Fibroblast of peridontal ligament (primary cell): ENCODE results near the gene CD59.
"Not testable (repeated sequence)": the region's sequence is repeated elsewhere in the genome, so short reads cannot be mapped to it uniquely, and the experiment has no call there.

Experiments
- DNase-seq: peaks from one replicate; pipeline ENCODE4 v3.0.0-alpha.2; 2010; ENCODE audit errors: extremely low read depth

Gene CD59

DNA sequence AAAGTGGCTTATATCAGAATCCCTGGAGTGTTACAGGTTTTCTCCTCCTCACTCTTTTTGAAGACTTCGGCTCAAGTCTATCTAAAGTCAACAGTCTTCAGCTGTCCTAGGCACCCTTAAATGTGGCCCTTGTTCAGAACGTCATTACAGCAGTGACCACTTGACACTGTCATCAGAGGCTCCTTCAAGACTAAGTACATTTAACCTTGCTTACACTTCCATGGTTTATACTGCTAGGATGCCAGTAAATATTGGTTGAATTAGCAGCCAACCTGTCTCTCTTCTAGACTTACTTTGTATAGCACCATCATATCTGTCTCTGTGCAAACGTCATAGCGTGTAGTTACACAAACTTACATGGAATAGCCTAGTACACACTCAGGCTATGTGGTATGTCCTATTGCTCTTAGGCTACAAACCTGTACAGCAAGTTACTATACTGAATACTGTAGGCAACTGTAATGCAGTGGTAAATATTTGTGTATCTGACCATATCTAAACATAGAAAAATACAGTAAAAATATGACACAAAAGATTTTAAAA lies 22.3 kb downstream of the CD59 start:
- no peak for DNase-seq

- no peak for DNase-seq
These were observed 22.9 kb downstream of the CD59 start for GRCh38 chr11:33713151-33713855.

GRCh38 chr11:33712436-33712835 lies 23.8 kb downstream of the CD59 start:
- no peak for DNase-seq

DNA sequence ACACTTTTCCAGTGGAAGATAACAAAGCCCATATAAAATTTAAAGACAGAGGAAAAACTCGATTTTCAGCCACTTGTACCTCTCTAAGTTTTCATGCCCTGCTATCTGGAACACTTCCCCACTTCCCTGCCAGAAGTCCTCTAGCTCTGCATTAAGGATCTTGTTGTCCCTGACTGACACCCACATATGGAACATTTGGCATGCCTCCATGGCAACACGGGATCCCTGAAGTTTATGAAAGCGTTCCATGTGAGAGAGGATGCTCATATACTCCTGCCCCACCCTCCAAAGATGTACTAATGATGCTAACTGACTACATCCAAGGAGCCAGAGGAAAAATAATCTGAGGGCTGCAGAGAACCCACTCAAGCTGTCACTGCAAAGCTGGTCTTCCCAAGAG lies 26.8 kb downstream of the CD59 start:
- no peak for DNase-seq

- DNase-seq: no peak
These were observed 27.2 kb downstream of the CD59 start for GRCh38 chr11:33708985-33709384.

- not testable (repeated sequence) for DNase-seq
These were observed 28.4 kb downstream of the CD59 start for GRCh38 chr11:33707831-33708230.

DNA sequence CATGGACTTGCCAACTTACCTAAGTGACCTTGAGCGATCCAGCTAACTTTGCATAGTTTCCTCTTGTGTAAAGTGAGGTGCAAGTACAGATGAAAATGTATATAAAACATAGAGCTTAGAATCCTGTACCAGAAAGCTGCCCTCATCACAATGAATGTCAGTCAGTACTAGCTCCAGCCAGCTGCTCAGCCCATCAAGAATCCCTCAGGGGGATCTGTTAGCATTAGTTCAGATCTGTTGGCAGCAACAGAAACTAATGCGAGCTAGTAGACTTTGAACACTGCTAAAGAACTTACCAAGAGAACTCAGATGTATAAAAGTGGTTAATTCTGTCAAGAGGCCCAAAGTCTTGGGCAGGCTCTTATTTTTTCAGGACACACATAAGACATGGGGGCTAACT lies 29.3 kb downstream of the CD59 start:
- DNase-seq: no peak

DNA sequence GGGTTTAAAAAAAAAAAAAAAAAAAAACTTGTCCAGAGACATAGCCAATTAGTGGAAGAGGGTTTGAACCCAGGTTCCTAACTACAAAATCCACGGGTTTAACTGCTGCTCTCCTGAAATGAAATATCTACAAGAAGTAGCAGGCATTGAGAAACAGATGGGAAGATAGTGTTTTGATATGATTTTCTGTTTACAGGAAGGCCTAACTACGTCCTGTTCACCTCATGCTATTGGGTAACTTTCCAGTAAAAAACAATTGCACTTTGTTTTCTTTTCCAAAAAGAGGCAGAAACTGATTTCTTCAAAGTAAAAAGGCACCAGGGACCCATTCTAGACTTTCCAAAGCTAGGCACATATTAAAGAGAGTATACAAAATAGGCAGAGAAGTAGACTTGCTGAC lies 29.7 kb downstream of the CD59 start:
- DNase-seq: peak; percentile 25

DNA sequence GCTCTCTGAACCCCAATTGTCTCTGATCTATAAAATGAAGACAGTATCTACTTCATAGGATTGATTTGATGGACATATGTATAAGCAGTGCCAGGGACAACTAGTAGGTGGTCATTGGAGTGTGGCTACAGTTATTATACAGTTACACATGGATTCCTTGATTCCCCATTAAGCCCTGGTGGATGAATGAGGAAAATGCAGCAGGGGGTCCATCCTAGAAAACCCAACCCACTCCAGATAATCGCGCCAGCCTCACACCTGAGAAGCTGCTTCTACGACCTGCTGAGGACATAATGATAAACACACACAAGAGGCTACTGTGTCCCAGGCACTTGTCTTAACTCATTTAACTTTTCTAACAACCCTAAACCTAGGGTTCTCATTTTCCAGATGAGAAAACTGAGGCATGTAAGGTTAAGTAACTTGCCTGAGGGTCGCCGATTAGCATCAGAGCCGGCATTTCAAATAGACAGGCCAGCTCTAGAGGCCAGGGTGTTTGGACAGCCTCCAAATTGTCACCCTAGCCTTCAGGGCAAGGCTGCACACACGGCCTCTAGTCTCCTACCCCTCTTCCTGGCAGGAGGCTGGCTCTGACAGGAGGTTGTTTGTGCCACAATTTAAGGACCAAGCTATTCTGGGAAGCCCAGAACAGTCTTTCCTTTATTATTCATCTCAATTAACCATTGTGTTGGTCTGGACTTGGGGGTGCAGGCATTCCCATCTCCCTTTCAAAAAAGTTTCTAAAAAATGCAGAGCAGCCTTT lies 31.8 kb downstream of the CD59 start:
- DNase-seq: no peak

- DNase-seq: no peak
These were observed 32.4 kb downstream of the CD59 start for GRCh38 chr11:33703788-33704187.

DNA sequence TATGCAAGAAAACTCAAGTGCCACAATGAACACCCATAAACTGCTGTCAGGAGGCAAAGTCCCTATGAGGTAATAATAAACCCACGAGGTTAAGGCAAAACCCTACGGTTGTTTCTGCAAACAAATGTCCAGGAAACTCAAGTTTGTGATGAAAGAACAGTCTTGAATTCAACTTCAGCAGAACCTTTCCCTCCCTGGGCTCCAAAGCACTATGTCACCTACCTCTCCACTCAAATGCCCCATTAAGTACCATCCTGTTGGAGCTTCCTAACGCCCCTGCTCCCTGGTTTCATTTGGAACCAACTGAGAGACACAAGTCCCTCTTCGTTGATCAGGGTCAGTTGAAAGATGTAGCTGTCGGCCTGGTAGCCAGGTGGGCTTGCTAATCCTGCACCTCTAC lies 33.0 kb downstream of the CD59 start:
- DNase-seq: no peak

- peak; percentile 69 for DNase-seq
These were observed 34.7 kb downstream of the CD59 start for GRCh38 chr11:33701302-33702230.

DNA sequence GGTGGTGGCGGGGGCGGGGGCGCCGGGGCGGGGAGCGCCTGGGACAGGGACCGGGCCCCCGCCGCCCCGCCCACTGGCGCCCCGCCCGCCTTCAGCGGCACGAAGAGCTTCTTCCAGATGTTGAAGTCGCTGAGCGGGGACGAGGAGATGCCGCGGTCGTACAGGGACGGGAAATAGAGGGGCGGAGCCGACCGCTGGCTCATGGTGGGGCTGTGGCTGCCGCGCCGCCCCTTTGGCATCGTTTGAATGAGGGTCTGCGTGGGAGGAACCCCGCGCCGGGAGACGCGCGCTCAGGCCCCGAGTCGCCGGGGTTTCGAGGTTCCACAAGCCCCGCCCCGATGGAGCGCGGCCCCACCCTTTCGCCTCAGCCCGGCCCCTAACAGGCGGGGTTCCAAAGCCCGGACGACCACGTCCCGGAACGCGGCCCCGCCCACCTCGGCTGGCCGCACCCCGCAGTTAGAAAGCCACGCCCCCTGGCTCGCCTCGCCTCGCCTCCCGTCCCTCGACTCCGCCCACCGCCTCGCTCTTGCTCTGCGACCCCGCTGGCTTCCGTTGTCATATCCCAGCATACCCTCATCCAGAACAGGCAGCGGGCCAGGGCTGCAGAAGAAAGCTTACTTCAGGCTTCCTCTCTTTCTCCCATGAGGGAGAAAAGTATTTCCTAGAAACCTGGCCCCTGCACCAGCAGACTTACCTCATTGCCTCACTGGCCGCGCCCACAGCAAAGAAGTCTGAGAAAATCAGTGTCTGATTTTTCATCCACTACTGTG lies 35.5 kb downstream of the CD59 start, which contains the start of gene C11orf91:
C11orf91 (minus strand) TSS at position 325 of the 770 bp plus-strand sequence; CDS start at position 239, 86 bp downstream.
- peak; percentile 90 for DNase-seq

- DNase-seq: no peak
These were observed 36.1 kb downstream of the CD59 start for GRCh38 chr11:33700063-33700501.

DNA sequence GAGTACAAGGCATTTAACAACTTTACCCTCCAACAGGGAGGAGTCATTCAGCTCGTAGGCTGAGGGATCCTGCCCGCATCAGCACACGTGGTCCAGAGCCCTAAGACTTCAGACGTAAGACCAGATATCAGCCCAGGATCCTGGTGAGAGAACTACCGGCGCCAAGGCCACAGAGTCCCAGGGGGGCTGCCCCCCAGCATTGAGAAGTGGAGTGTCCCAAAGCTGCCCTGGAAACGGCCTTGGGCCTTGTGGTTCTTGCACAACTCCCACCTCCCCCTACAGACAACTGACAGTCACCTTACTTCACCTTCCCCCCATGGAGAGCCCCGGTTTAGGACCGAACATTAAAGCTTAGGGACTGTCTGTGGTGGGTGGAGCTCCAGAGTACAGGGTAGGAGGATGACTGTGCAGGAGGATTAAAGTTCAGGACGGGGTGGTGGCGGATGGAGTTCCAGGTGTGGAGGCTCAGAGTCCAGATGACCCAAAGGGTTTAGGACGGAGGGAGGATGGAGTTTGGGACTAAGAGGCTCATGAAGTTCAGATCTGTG lies 36.6 kb downstream of the CD59 start:
- DNase-seq: no peak

DNA sequence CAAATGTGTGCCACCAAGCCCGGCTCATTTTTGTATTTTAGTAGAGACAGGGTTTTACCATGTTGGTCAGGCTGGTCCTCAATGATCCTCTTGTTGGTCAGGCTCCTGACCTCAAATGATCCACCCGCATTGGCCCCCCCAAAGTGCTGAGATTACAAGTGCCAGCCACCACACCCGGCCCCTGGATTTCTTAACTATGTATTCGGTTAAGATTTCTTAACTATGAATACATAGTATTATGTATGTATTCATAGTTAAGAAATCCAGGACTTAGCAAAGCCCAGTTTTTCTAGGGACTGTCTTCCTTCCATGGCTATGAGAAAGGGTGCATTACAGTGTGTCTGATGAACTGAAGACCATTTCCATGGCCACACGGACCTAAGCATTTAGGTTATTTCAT lies 37.3 kb downstream of the CD59 start:
- DNase-seq: no peak

DNA sequence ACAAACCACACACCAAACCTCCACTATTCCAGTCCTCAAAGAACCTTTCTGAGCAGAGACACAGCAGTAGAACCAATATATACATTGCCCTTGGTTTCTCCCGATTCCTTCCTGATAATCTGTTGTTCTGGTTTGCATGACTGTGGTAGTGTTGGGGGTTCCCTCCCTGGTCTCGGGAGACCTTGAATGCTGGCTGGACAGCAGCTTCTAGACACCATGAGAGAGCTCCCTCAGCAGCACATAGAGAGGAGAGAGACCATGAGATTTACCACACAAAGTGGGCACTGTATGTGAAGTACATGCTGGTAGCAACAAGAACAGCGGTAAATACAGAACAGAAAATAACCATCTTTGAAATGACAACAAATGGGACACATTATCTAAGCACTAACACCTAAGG lies 38.2 kb downstream of the CD59 start:
- no peak for DNase-seq

DNA sequence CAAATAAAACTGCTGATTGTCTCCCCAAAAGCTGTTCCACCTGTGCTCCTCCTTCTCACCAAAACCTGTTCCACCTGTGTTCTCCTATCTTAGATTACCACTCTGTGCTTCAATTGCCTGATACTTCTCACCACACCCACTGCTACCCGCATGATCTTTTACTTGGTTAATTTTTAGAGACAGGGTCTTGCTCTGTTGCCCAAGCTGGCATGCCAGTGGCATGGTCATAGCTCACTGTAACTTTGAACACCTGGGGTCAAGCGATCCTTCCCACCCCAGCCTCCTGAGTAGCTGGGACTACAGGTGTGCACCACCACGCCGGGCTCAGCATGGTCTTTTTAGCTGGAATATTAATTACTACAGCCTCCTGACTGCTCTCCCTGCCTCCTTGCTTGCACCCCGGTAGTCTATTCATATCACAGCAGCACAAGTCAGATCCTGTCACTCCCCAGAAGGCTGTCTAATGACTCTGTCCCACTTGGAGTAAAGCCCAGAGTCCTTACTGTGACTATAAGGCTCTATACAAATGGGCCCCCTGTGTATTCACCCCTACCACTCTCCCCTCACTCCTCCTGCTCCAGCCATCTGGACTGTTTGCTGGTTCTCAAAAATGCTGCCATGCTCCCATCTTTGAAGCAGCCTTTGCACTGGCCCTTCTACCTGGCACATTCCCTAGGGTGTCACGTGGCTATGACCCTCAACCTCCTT lies 39.1 kb downstream of the CD59 start:
- DNase-seq: no peak

GRCh38 chr11:33696411-33696810 lies 39.8 kb downstream of the CD59 start:
- no peak for DNase-seq

DNA sequence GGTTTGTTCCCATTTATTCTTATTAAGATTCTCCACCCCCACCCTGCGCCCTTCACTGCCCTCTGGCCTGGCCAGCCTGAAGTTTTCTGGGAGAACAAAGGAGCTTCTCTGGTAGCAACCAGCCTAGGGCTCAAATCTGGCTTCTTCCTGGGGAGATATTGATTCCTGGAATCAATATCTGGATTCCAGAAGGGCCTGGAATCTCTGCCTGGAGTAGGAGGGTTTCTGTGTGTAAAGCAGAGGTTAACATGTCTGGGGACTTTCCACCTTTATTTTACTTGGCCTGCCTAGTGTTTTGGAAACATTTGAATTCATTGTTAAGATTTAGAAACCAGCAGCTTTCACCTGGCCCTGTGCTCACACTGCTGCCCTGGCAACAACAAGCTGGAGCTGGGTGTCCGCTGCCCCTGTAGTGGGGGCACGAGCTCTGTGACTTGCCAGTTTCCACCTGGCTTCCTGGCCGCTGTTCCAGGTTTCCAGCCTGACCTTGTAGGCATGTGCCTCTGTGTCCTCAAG lies 41.1 kb downstream of the CD59 start:
- DNase-seq: no peak
